Measurements from ENCODE around the gene KSR1. TPM values are rescaled to one million over a fixed set of nuclear protein-coding genes. Genes with fewer than 3 reads are reported as not detected.
A peak's percentile ranks its signal among the peaks of the same experiment; 100 is the strongest.
"Not testable (repeated sequence)": the region's sequence is repeated elsewhere in the genome, so short reads cannot be mapped to it uniquely, and the experiment has no call there.

The KSR1 gene
- total RNA-seq, 1 donor from 2014 or later: 40.3 TPM

- intact Hi-C loops (cut with DNase I): no loop called here
These were observed 172.1 kb downstream of the KSR1 start for GRCh38 chr17:27628376-27628775.

DNA sequence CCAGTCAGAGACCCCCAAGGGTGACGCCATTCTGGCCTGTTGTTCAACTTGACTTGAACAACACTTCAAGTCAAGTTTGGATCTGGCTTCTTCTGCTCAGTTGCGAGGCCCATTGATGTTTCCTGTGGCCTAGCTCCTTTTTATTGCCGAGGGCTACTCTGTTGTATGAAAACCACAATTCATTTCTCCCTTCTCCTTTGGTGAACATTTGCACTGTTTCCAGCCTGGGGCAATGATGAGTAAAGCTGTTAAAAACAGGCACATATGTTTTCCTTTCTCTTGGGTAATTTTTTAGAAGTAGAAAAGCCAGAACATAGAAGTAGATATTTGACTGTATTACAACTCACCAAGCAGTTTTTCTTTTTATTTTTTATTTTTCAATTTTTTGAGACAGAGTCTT lies 173.0 kb downstream of the KSR1 start:
- H3K4me3 ChIP-seq; H3K9me3 ChIP-seq; H3K36me3 ChIP-seq; H3K27me3 ChIP-seq; H3K27ac ChIP-seq; DNase-seq (ENCODE audit: extremely low spot score in 2 of 2); intact Hi-C loops (cut with DNase I): not testable (repeated sequence)
- H3K4me1 ChIP-seq: peaks cover 36% of the 10 kb centered on the region

More at GRCh38 chr17:27628376-27628775, 172.1 kb downstream of the KSR1 start:
- DNase-seq (ENCODE audit: extremely low spot score in 2 of 2): no peak
- peaks cover 28% of the 10 kb centered on the region for H3K4me1 ChIP-seq
- no peaks in the 10 kb centered on the region for H3K27me3 ChIP-seq
- H3K4me3 ChIP-seq: no peak overlapping the region
- no peak for TF ChIP-seq POLR2A (IDR thresholded peaks at IDR 0.05)
- TF ChIP-seq CTCF (IDR thresholded peaks at IDR 0.05): no peak
- no peak for TF ChIP-seq POLR2AphosphoS5 (IDR thresholded peaks at IDR 0.05; ENCODE audit: insufficient read depth in 1 of 2, low read depth in 1 of 2)
- peaks cover 0 to 13% of the 10 kb centered on the region in 2 donors for H3K36me3 ChIP-seq
- H3K9me3 ChIP-seq: no peaks in the 10 kb centered on the region
- no peak overlapping the region for H3K27ac ChIP-seq

DNA sequence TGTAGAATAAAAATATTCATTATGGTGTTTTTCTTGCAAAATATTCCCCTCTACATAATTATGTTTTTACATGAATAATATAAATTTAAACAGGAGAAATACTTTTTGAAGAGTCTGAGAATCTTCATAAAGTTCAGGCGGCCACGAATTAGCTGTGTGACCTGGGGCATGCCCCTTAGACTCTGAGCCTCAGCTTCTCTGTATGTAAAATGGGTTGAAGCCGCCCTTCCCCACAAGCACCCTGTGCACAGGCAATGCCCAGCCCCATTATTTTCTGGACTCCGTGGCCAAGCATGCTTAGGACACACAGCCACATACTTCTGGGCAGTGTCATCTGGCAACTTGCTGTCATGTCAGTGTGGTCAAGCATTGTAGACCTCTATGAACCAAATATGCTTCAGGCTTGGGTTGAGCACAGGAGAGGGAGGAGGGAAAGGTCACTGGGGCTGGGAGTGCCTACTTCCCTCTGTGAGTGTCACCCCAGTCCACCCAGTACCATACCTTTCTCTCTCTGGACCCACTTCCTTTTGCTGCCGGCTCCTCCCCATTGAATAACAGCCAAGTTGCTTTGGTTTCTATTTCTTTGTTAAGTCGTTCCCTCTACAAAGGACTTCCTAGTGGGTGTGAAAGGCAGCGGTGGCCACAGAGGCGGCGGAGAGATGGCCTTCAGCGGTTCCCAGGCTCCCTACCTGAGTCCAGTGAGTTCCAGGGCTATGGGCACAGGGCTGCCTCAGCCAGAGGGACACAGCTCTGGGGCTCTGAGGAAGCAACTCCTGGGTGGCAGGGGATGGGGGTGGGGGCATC lies 174.6 kb downstream of the KSR1 start, which contains the start of gene LGALS9:
LGALS9 (plus strand) TSS at position 582 of the 804 bp plus-strand sequence; CDS start at position 660, 78 bp downstream.
- Histone ChIP-seq H3K27ac (peak within 1 kb of the TSS; percentile 82), H3K4me1 (peaks cover 37% of the 10 kb centered on the region), H3K36me3 (no peaks in the 10 kb centered on the region), H3K4me3 (peak within 1 kb of the TSS; percentile 24 to 30), H3K27me3 (no peaks in the 10 kb centered on the region), H3K9me3 (no peaks in the 10 kb centered on the region)
- DNase-seq (ENCODE audit: extremely low spot score in 2 of 2): no peak
- TF ChIP-seq POLR2A (IDR thresholded peaks at IDR 0.05): no peak
- TF ChIP-seq POLR2AphosphoS5 (IDR thresholded peaks at IDR 0.05; ENCODE audit: insufficient read depth in 1 of 2, low read depth in 1 of 2): no peak
- no peak for TF ChIP-seq CTCF (IDR thresholded peaks at IDR 0.05)
- intact Hi-C loops (cut with DNase I): no loop called here

- TF ChIP-seq POLR2A (IDR thresholded peaks at IDR 0.05) (no peak), POLR2AphosphoS5 (IDR thresholded peaks at IDR 0.05; ENCODE audit: insufficient read depth in 1 of 2, low read depth in 1 of 2) (no peak), CTCF (IDR thresholded peaks at IDR 0.05) (no peak)
- H3K4me3 ChIP-seq: peak overlapping the region; percentile 24 to 30
- H3K36me3 ChIP-seq: no peaks in the 10 kb centered on the region
- H3K27ac ChIP-seq: peak overlapping the region; percentile 82
- H3K9me3 ChIP-seq: no peaks in the 10 kb centered on the region
- H3K27me3 ChIP-seq: no peaks in the 10 kb centered on the region
- intact Hi-C loops (cut with DNase I): no loop called here
- no peak for DNase-seq (ENCODE audit: extremely low spot score in 2 of 2)
- peaks cover 37% of the 10 kb centered on the region for H3K4me1 ChIP-seq
These were observed 175.1 kb downstream of the KSR1 start for GRCh38 chr17:27631411-27631760.

GRCh38 chr17:27631897-27632725 lies 175.9 kb downstream of the KSR1 start:
- no peaks in the 10 kb centered on the region for H3K9me3 ChIP-seq
- TF ChIP-seq CTCF (IDR thresholded peaks at IDR 0.05) (no peak), POLR2A (IDR thresholded peaks at IDR 0.05) (no peak), POLR2AphosphoS5 (IDR thresholded peaks at IDR 0.05; ENCODE audit: insufficient read depth in 1 of 2, low read depth in 1 of 2) (no peak)
- intact Hi-C loops (cut with DNase I): no loop called here
- peak overlapping the region; percentile 82 for H3K27ac ChIP-seq
- H3K4me3 ChIP-seq: peak overlapping the region in 1 of 2 donors; percentile 30
- peaks cover 37% of the 10 kb centered on the region for H3K4me1 ChIP-seq
- no peak for DNase-seq (ENCODE audit: extremely low spot score in 2 of 2)
- no peaks in the 10 kb centered on the region for H3K36me3 ChIP-seq
- no peaks in the 10 kb centered on the region for H3K27me3 ChIP-seq

Measured in vagina (tissue), 2 donors.